Esophagus squamous epithelium (tissue), 4 donors: ENCODE data around the gene LRRC4C.

Experiments
- CTCF ChIP-seq, 6 experiments: fragments of 450-650 bp in 4 of 6; fragments of 200-600 bp in 2 of 6; sonication (generic) in 2 of 6; IDR thresholded peaks; one replicate each; pipeline ENCODE4 v1.5.1; 2016 to 2019; ENCODE audit warnings: antibody characterized with exemption in 6 of 6, mild to moderate bottlenecking in 4 of 6, moderate library complexity in 4 of 6
- POLR2A ChIP-seq, 4 donors: fragments of 450-650 bp; IDR thresholded peaks; one replicate each; pipeline ENCODE4 v1.6.1; 2017; ENCODE audit warnings: antibody characterized with exemption in 4 of 4, mild to moderate bottlenecking in 4 of 4, moderate library complexity in 3 of 4

- TF ChIP-seq POLR2A (IDR thresholded peaks at IDR 0.05) (no peak), CTCF (IDR thresholded peaks at IDR 0.05) (no peak)
These were observed 780.2 kb downstream of the LRRC4C start for GRCh38 chr11:40679276-40679675.
